GM21528 (cell line): ENCODE measurements around the gene FAM24B.
A peak's percentile ranks its signal among the peaks of the same experiment; 100 is the strongest.
"Not testable (repeated sequence)": the region's sequence is repeated elsewhere in the genome, so short reads cannot be mapped to it uniquely, and the experiment has no call there.

Experiments used
- ATAC-seq: cut with Tn5 transposase; IDR thresholded peaks from one replicate; pipeline ENCODE4 v1.9.1; 2021; ENCODE audit warnings: mild to moderate bottlenecking, moderate library complexity; ENCODE audit not compliant: unreplicated experiment, low FRiP score

The FAM24B gene

GRCh38 chr10:122879339-122880273 is at the start of gene FAM24B:
Gene FAM24B, minus strand, starts transcription at chr10:122879581. Its CDS starts 29,066 bp downstream, at chr10:122850515.
- peak; percentile 83 for ATAC-seq

DNA sequence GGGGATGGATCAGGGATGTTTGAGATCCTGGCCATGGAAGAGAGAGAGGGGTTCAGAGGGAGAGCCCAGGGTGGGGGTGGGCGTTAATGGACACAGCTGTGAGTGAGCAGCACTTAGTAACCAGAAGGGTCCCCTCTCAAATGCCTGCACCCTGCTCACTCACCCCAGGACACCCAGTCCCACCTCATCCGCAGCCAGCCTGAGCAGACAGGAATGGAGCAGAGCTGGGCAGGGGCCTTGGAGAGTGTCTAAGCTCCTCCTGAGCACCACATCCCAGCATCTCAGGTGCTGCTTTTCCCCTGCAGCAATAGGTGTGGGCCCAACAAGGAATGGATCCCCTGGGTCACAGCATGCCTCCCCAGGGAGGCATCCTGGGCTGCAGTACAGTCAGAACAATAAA is 36.3 kb upstream of the FAM24B start:
- no peak for ATAC-seq

DNA sequence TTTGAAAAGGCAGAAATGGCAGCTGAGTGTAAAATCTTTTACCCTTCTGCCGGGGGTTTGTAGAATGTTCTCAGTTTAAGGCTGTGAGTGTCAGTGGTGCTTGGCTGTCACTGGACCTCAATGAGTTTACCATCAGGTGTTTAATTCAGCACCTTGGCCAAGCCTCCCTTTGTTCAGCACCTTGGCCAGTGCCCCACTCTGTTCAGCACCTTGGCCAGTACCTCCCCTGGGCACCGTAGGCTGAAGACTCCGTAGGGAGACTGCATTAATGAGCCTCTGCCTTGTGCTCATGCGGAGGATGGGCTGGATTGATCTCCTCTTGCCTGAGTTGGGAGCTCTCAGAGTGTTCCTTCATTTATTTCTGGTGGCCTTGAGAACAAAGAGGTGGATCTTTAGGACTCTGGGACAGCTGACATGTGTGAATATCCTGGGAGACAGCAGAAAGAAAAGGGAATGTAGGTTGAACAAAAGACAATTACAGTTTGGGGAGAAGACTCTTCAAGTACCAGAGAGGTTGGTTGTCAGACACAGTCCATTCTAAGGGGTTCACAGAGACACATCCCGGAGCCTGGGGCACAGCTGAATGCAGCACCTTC is 32.6 kb upstream of the FAM24B start:
- ATAC-seq = no peak

- ATAC-seq = no peak
These were observed 30.9 kb upstream of the FAM24B start, which contains the start of gene FAM24A for GRCh38 chr10:122910310-122910709. Gene FAM24A, plus strand, starts transcription at chr10:122910610. Its CDS starts 1,025 bp downstream, at chr10:122911635.

DNA sequence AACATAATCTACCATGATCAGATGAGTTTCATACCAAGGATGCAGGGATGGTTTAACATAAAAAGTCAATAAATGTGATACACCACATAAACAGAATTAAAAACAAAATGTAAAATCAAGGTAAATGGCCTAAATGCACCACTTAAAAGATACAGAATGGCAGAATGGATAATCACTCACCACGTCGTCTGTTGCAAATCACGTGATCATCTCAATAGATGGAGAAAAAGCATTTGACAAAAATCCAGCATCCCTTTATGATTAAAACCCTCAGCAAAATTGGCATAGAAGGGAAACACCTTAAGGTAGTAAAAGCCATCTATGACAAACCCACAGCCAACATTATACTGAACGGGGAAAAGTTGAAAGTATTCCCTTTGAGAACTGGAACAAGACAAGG is 24.5 kb upstream of the FAM24B start:
- ATAC-seq = not testable (repeated sequence)

DNA sequence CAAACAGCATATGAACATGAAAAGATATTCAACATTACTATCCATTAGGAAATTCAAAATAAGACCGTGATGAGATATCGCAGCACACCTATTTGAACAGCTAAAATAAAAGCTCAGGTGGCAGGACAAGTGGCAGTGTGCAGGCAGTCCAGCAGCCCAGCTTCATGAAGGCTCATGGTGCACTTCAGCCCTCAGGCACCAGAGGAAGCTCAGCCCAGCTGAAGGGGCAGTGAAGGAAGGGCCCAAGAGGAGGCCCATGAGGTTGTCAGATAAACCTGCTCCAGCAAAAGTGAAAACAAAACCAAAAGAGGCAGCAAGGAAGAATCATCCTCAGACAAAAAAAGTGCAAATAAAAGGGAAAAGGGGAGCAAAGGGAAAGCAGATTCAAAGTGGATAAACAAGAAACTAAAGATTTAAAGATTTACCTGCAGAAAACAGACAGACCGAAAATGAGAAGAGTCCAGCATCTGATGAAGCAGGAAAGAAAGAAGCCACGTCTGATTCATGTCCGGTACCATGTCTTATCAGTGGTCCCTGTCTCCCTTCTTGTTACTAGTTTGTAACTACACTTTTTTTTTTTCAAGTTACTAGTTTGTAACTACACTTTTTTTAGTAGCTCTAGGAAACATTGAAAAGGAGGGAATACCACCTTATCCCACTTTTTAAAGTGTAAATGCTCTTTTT is 15.0 kb upstream of the FAM24B start:
- no peak for ATAC-seq

DNA sequence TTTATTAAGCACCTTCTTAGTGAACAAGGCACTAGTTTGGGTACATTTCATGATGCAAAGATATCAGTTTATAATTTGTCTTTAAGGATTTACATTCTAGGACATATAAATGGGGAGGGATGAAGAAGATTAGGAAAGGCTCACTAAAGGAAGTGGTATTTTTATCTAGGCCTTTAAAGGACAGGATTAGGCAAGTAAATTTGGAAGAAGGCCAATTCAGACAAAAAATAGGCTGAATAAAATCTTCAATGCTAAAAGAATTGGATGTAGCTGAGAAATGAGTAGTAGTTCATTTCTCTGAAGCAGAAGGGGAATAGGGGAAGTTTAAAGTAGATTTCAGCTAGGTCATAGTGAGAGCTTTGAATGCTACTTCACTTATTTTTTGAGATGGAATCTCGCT is 4.8 kb upstream of the FAM24B start:
- no peak for ATAC-seq

DNA sequence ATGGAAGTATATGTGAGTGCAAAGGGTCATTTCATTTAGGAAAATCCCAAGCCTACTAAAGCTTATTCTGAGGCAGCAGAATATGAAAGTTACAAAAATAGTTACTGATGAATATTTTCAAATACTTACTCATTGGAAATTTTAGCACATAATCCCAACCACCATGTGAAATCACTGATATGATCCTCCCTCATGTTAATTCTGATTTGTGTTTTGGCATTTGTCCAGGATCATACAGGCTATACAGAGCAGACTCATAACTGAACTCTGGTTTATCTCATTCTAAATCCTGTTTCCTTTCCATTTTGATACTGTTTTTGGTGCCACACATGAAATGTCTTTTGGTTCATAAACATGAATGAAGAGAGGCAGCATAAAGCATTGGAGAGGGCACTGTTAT is 3.4 kb upstream of the FAM24B start:
- no peak for ATAC-seq

DNA sequence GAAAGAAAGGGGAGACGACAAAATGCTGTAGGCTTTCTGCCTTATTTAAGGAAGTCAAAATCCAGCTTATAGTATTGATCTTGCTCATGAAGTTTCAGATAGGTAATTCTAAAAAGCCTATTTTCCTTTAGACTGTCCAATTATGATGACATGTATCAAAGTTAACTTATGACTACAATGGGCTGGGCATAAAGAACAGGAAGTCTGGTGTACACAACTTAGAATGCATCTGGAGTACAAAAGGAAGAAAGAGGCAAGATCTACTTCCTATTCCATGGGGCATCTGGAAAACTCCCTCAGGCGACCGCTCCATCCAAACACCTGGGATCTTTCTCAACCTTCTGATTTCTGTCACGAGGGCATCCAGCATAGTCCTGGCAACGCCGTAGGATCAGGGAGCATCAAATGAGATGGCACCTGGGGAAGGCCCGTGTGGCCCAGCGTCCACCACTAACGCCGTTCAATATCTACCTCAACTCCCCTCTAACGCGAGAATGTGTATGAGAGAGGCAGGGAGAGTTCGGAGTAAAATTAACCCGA is 512 bp downstream of the FAM24B start:
- ATAC-seq = peak; percentile 19

GRCh38 chr10:122877264-122877663 is 2.1 kb downstream of the FAM24B start:
- no peak for ATAC-seq

DNA sequence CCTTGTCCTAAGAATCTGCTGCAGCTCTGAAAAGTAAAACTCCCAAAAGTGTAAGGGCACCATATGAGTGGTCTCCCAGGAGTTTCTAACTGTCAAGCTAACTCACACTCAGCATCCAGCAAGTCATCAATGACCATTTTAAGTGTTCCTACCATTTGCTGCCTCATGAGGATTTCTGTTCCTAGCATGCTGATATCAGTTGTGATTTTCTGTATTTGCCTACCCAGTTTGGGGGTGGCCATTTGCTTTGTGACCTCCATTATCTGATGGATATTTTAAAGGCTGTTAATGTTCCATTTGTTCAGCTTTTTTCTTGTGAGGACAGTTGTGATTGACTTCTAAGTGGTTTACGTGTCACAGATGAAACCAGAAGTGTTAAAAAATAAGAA is 2.9 kb downstream of the FAM24B start:
- ATAC-seq = no peak

GRCh38 chr10:122875843-122876466 is 3.4 kb downstream of the FAM24B start:
- ATAC-seq = no peak

DNA sequence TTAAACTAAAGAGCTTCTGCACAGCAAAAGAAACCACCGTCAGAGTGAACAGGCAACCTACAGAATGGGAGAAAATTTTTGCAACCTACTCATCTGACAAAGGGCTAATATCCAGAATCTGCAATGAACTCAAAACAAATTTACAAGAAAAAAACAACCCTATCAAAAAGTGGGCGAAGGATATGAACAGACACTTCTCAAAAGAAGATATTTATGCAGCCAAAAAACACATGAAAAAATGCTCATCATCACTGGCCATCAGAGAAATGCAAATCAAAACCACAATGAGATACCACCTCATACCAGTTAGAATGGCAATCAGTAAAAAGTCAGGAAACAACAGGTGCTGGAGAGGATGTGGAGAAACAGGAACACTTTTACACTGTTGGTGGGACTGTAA is 7.4 kb downstream of the FAM24B start:
- not testable (repeated sequence) for ATAC-seq

DNA sequence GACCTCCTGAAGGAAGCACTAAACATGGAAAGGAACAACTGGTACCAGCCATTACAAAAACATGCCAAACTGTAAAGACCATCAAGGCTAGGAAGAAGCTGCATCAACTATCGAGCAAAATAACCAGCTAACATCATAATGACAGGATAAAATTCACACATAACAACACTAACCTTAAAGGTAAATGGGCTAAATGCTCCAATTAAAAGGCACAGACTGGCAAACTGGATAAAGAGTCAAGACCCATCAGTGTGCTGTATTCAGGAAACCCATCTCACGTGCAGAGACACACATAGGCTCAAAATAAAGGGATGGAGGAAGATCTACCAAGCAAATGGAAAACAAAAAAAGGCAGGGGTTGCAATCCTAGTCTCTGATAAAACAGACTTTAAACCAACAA is 10.6 kb downstream of the FAM24B start:
- not testable (repeated sequence) for ATAC-seq

- ATAC-seq = not testable (repeated sequence)
These were observed 12.5 kb downstream of the FAM24B start for GRCh38 chr10:122866757-122867482.

- ATAC-seq = no peak
These were observed 14.5 kb downstream of the FAM24B start for GRCh38 chr10:122864901-122865300.

DNA sequence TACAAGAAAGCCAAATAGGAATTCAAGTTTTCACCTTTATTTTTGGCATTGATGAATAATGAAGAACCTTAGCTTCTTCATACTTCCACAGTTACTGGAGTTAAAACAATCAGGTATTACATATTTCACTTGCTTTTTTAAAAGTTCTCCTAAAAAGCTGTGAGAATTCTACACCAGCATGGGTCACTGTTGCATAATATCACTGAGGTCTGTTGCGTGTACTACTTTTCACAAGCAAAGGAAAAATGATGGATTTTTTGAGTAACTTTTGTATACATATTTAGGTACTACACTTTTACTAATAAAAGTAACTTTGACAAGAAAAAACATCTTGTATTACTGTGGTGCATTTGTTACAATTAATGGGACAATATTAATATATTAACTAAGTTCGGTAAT is 15.2 kb downstream of the FAM24B start:
- no peak for ATAC-seq

GRCh38 chr10:122863216-122864193 is 15.9 kb downstream of the FAM24B start:
- ATAC-seq = no peak

- no peak for ATAC-seq
These were observed 17.6 kb downstream of the FAM24B start for GRCh38 chr10:122861711-122862161.
